NCI-H2196 treated with DMSO at 0.1 percent for 48 hours (cell line): ENCODE data around the gene C19orf67.
"Not testable (repeated sequence)": the region's sequence is repeated elsewhere in the genome, so short reads cannot be mapped to it uniquely, and the experiment has no call there.

ENCODE experiments used
- DNase-seq: peaks from one replicate; lab custom pipeline; 2025; ENCODE audit not compliant: unreplicated experiment; lab: John Stamatoyannopoulos, UW

Gene C19orf67

DNA sequence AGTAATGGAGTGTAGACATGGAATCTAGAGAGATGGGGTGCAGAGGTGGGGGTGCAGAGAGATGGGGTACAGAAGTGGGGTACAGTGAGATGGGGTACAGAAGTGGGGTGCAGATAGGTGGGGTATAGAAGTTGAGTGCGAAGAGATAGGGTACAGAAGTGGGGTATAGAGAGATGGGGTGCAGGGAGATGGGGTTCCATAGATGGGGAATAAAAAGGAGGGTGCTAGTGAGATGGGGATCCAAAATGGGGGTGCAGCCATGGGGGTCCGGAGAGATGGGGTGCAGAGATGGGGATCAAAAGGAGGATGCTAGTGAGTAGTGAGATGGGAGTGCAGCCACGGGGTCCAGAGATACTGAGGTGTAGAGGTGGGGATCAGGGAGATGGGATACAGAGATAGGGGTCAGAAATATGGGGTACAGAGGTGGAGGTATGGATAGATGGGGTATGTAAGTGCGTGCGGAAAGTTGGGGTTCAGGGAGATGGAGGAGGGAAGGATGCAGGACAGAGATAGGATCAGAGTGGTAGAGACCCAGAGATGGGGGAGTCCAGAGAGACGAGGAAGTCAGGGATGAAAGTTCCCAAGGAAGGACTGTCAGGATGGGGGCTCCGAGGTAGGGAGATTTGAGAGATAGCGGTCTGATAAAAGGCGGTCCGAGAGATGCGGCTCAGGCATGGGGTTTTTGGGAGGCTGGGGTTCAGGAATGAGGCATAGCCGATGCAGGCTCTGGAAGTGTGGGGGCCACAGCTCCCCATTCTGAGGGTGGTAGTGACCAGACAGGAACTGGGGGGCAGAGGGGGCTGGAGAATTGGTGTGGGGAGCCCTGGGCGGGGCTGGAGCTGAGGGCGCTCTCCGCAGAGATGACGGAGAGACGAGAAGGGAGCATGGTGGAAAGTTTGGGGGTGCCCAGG, 27.1 kb downstream of the C19orf67 start:
- DNase-seq: no peak

DNA sequence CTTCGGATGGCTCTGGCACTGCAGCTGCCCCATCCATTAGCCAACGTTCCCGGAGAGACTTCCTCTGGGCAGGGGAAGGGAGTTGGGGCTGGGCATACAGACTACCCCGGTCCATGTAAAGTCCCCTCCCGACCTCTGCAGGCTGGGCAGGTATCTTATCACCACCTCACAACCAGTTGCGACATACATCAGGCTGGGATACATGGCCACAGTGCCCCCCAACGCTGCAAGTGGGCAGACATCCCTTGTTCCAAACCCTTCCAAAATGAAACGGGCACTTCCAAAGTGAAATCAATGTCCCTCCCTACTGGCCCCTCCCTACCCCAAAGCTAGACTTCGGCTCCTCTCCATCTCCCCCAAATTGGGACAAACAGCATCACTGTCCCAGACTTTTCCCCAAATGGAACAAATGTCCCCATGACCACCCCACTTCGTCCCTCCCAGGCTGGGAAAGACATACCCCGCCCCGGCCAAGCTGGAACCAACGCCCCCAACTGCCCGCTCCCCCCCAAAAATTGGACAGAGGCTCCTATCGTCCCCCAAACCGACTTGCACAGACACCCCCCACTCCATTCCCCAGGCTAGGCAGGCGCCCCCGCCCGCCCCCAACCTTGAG, 28.7 kb downstream of the C19orf67 start:
- DNase-seq: no peak

DNA sequence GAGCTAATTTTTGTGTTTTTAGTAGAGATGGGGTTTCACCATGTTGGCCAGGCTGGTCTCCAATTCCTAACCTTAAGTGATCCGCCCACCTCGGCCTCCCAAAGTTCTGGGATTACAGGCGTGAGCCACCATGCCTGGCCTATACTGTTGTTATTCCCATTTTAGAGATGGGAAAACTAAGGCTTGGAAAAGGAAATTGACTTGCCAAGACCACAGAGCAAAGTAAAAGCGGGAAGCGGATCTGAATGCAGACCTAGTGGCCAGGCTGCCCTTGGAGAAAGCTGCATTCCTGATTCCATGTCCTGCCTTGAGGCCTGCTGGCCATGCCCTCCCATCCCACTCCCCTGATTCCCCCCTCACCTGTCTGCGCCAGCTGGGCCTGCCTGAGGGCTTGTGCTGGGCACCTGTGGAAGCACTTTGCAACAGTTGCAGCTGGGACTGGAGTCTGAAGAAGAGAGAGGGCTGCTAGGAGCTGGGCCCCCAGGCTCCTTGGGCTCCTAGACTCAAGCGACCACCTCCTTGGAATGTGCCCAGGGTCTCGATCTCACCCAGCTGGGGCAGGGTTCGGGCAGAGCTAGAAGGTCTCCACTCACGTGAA, 29.4 kb downstream of the C19orf67 start:
- DNase-seq: no peak

DNA sequence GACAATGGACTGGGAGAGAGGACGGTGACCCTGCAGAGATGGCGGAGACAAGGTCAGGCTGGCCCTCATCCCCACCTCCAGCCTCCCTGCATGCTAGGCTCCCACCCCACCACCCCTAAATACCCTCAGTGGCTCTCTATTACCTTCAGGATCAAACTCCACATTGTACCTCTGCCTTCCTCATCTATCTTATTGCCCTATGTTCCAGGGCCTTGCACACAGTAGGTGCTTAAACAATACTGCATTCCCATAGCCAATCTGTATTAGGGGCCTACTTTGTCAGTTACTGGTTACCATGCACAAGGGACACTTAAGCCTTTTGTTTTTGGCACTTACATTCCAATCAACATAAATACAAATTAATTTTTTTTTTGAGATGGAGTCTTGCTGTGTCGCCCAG, 30.2 kb downstream of the C19orf67 start:
- DNase-seq: no peak

DNA sequence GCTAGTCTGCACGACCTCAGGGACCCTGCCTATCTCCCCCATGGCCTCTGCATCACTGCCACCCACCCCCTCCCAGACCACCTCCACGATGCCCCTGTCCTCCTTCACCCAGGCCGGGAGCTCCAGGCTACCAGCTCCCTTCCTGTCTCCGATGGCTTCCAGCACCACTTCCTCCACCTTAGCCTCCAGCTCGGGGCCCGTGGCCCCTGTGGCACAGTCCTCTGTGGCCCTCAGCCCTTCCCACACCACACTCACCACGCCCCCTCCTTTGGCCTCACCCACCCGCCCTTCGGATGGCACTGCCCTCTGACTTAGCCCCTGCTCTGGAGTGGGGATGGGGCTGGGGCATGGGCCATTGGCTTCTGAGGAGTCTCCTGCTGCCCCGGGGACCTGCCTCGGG, 30.9 kb downstream of the C19orf67 start:
- no peak for DNase-seq

DNA sequence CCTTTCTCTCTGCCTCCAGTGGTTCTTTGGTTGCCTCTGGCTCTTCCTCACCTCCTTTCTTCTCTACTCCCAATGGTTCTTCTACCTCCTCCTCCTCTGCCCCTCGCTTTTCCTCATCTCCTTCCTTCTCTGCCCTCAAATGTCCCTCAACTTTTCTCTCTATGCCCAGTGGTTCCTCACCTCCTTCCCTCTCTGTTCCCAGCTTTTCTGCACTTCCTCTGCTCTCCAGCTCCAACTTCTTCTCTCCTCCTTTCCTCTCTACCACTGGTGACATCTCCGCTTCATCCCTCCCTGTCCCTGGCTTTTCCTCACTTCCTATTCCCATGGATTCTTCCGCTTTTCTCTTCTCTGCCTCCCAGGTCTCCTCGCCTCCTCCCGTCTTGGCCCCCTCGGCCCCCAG, 31.5 kb downstream of the C19orf67 start:
- DNase-seq: no peak

DNA sequence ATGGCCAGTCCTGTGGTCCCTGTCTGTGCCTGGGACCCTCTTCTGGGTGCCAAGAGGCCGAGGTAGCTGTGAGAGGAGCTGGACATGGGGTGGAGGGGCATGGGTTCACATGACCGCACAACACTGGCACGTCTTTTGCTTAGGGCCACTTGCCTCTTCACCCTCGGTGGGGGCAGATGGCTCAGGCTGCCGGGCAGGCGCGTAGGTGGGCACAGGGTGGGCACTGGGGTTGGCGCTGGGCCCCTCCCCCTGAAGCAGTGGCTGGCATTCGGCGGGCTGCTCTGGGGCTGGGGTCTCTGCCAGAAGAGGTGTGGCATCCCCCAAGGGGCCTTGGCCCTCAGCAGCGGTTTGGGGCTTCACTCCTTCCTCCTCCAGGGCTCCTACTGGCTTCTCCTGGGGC, 32.1 kb downstream of the C19orf67 start:
- DNase-seq: no peak

DNA sequence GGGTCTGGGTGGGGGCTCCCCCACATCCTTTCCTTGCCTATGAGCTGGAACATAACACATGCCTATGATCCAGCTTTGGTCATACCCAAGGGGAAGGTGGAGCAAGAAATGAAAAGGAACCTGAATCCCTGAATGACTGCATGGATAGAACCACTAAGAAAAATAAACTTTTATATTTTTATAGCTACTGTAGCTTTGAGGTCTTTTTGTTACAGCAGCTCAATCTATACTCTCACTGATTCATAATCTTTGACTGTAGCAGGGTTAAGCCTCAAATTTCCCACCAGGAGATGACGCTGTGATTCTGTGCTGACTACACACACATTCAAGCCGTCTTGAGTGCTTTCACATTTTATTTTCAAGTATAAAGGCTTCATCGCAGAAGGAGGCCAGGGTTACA, 32.6 kb downstream of the C19orf67 start:
- DNase-seq: no peak

DNA sequence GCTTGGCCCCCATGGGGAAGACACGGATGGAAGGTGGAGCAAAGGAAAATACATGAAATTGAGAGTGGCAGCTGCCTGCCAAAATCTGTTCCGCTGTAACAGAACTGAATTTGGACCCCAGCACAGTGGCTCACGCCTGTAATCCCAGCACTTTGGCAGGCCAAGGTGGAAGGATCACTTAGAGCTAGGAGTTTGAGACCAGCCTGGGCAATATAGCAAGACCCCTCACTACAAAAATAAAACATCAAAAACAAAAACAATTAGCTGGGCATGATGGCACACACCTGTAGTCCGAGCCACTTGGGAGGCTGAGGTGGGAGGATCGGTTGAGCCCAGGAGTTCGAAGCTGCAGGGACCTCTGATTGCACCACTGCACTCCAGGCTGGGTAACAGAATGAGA, 33.1 kb downstream of the C19orf67 start:
- no peak for DNase-seq

DNA sequence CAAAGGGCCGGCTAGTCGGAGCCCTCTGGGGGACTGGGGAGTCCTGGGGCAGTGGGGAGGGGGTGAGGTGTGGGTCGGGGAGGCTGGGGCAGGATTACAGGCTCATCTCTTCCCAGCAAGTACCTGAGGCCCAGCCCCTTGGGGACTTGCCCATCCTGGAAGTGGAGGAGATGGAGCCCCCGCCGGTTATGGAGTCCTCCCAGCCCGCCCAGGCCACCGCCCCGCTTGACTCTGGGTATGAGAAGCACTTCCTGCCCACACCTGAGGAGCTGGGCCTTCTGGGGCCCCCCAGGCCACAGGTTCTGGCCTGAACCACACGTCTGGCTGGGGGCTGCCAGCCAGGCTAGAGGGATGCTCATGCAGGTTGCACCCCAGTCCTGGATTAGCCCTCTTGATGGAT, 33.6 kb downstream of the C19orf67 start:
- DNase-seq: no peak

DNA sequence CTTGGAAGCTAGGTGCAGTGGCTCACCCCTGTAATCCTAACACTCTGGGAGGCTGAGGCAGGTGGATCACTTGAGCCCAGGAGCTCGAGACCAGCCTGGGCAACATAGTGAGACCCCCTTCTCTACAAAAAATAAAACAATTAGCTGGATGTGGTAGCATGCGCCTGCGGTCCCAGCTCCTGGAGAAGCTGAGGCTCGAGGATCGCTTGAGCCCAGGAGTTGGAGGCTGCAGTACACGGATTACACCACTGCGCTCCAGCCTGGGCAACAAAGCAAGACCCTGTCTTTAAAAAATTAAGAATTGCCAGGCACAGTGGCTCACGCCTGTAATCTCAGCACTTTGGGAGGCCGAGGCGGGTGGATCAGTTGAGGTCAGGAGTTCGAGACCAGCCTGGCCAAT, 34.6 kb downstream of the C19orf67 start:
- DNase-seq: not testable (repeated sequence)

DNA sequence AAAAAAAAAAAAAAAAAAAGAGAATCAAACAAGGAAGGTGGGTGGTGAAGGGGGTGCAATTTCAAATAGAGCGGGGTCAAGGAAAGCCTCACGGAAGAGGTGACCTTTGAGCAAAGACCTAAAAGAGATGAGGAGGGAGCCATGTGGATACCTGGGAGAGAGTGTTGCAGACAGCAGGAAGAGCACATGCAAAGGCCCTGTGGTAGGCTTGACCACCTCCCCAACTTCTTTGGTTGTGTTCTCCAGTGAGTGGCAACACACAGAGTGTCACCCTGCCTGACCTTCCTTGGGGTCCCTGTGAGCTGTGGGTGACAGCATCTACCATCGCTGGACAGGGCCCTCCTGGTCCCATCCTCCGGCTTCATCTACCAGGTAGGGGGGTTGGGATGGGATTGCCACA, 35.1 kb downstream of the C19orf67 start:
- no peak for DNase-seq

DNA sequence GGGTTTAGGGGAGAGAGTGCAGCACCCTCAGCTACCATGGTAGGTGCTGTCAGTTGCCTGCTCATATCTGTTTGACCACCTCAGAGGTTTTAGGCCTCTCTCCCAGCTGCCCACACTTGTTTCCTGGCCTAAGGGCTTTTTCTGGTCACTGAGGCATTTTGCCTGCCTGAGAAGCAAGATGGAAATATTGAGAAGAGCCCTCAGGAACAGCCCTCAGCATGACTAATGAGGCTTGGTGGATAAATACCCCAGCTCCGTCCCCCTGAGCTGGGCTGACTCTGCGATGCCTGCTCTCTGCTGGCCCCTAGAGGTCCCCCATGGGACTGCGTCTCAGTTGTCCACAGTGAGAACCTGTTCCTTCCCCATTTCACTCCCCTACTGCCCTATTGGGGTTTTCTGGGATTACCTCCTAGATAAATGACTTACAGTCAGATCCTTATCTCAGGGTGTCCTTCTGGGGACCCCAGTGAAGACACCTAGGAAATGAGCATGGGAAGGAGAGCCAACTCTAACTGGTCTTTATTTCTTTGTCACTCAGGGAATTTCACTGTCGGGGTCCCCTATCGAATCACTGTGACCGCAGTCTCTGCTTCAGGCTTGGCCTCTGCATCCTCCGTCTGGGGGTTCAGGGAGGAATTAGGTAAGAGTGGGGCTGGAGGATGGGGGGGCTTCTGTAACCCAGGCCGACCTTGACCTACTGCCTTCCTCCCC, 37.0 kb downstream of the C19orf67 start:
- no peak for DNase-seq

DNA sequence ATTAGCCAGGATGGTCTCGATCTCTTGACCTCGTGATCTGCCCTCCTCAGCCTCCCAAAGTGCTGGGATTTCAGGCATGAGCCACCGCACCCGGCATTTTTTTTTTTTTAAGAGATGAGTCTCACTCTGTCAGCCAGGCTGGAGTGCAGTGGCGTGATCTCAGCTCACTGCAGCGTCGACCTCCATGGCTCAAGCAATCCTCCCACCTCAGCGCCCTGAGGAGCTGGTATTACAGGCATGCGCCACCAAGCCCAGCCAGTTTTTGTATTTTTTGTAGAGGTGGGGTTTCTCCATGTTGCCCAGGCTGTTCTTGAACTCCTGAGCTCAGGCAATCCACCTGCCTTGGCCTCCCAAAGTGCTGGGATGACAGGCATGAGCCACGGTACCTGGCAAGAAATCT, 37.7 kb downstream of the C19orf67 start:
- not testable (repeated sequence) for DNase-seq

DNA sequence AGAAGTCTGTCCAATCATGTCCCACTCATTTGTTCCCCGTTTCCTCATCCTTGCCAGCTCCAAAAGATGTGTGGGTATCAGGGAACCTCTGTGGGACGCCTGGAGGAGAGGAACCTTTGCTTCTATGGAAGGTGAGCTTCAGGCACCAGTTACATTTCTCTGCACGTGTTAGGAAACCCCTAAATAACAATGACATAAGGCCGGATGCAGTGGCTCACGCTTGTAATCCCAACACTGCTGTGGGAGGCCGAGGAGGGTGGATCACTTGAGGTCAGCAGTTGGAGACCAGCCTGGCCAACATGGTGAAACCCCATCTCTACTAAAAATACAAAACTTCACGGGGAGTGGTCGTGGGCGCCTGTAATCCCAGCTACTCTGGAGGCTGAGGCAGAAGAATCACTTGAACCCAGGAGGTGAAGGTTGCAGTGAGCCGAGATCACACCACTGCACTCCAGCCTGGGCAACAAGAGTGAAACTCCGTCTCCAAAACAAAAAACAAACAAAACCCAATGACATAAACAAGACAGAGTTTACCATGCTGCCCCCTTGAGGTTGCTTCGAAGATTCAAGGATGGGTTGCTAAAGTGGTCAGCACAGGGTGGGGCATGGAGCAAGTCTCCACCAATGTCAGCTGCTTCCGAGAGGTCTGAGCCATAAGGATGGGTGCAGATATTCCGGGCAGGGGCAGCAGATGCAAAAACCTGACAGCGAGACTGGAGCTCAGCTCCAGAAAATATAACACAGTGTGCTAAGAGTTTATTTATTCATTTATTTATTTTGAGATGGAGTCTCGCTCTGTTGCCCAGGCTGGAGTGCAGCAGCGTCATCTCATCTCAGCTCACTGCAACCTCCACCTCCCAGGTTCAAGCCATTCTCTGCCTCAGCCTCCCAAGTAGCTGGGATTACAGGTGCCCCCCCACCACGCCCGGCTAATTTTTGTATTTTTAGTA, 42.6 kb downstream of the C19orf67 start:
- DNase-seq: peak; percentile 41

DNA sequence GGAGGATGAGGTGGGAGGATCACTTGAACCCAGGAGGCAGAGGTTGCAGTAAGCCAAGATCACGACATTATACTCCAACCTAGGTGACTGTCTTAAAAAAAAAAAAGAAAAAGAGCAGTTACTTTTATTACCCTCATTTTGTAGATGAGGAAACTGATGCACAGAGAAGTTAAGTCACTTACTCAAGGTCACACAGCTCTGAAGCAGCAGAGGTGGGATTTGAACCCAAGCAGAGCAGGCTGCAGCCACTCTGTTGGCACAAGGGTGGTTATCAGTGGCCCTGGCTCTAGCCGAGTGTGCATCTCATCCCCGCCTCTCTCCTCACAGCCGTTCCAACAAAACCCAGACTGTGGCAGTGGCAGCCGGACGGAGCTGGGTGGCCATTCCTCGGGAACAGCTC, 46.4 kb downstream of the C19orf67 start:
- DNase-seq: no peak

DNA sequence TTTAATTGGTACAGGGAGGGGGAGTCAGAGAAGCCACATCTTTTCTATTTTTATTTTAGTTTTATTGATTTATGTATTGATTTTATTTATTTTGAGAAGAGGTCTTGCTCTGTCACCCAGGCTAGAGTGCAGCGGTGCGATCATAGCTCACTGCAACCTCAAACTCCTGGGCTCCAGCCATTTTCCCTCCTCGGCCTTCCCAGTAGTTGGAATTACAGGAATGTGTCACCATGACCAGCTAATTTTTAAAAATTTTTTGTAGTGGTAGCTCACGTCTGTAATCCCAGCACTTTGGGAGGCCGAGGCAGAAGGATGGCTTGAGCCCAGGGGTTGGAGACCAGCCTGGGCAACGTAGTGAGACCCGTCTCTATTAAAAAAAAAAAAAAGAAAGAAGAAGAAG, 49.9 kb downstream of the C19orf67 start:
- no peak for DNase-seq

DNA sequence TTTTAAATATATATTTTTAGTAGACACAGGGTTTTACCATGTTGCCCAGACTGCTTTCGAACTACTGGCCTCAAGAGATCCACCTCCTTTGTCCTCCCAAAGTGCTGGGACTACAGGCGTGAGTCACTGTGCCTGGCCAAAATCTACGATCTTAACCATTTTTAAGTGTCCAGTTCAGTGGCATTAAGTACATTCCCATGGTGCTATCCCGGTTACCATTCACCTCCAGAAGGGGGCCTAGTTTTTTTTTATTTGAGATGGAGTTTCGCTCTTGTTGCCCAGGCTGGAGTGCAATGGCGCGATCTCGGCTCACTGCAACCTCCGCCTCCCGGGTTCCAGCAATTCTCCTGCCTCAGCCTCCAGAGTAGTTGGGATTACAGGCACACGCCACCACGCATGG, 50.4 kb downstream of the C19orf67 start:
- not testable (repeated sequence) for DNase-seq

DNA sequence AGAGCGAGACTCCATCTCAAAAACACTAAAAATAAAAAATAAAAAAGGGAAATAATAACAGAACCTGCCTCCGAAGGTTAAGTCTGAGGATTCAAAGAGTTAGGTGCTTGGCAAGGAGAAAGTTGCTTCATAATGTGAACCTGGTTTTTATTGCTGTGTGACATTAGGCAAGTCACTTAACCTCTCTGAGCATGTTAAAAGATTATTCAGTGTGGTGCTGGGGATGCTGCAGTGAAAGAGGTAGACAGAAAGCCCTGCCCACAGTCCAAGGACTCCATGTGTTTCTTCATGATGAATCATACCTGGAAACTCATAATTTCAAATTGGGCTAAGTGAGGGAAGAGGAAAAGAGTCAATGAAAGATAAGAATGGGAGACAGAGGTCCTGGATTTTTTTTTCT, 51.6 kb downstream of the C19orf67 start:
- no peak for DNase-seq

DNA sequence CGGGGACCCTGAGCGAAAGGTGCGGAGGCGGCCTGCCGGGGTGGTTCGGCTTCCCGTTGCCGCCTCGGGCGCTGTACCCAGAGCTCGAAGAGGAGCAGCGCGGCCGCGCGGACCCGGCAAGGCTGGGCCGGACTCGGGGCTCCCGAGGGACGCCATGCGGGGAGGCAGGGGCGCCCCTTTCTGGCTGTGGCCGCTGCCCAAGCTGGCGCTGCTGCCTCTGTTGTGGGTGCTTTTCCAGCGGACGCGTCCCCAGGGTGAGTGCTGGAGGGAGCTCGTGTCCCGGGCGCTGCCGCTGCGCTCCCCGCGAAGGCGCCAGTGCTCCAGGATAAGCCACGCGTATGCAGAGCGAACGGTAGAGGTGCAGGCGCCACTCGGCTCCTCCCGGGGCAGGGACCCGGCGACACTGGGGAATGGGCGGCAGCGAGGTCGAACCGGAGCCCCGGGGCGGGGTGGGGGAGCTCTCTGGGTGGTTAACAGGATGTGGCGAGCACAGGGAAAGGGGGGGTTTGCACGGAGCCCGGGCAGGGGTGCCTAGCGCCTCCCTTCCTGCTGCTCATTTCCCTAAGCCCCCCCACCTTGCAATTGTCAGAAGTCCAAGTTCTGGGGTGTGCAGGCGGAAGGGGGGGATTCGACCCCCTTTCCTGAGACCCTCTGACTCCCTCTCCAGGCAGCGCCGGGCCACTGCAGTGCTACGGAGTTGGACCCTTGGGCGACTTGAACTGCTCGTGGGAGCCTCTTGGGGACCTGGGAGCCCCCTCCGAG, 53.7 kb downstream of the C19orf67 start, which contains the start of gene IL27RA:
Gene IL27RA, plus strand, starts transcription at position 44 of the 762 bp plus-strand sequence. Its CDS starts 111 bp downstream, at position 155.
- DNase-seq: peak; percentile 48
